NCI-H1694 treated with DMSO at 0.1 percent for 48 hours (cell line): ENCODE data around the gene FAM180A.
"Not testable (repeated sequence)": the region's sequence is repeated elsewhere in the genome, so short reads cannot be mapped to it uniquely, and the experiment has no call there.

Experiments
- DNase-seq: peaks from one replicate; lab custom pipeline; 2025; lab: John Stamatoyannopoulos, UW

Gene FAM180A

DNA sequence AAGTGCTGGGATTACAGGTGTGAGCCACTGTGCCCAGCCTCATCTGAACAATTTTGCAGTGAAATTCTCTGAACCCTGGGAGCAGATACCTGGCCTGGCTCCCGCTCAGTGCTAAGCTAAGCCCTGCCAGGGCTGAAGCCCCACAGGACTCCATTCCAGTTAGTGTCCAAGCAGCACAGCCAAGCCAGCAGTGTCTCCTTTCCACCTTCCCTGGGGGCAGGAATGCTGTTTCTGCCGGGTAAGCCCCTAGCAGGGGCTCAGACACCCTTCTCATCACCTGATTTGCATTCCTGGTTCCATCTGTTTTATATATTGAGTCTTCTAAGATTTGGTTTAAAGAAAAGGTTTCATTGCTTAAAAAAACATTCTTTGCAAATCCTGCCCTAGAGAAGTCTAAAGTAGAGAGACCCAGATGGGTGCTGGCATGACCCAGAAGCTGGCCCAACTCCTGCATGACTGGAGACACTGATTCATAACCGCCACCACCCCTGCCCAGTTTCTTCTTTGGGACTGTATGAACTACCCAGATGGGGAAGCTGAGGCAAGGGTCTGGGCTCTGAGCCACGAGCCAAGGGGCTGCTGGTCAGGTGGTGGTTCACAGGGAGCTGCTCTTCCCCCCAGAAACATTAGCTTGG, 34.7 kb downstream of the FAM180A start:
- DNase-seq, result no peak

DNA sequence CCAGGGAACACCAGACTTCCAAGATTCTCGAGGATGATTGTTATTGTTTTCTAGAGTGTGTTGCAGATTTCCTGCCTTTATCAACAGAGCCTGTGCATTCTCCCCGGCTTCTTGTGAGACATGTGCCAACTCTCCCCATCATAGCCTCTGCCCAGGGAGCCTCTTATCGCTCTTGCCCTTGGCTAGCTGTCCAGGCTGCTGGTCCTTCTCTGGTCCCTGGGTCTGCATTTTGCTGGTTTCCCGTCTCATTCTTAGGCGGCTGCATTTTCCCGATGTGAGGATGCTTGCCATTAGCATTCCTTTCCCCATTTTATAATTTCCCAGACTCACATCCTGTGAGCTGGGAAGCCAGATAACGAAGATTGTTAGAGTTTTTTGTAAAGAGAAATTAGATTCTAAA, 35.8 kb downstream of the FAM180A start:
- DNase-seq, result no peak

DNA sequence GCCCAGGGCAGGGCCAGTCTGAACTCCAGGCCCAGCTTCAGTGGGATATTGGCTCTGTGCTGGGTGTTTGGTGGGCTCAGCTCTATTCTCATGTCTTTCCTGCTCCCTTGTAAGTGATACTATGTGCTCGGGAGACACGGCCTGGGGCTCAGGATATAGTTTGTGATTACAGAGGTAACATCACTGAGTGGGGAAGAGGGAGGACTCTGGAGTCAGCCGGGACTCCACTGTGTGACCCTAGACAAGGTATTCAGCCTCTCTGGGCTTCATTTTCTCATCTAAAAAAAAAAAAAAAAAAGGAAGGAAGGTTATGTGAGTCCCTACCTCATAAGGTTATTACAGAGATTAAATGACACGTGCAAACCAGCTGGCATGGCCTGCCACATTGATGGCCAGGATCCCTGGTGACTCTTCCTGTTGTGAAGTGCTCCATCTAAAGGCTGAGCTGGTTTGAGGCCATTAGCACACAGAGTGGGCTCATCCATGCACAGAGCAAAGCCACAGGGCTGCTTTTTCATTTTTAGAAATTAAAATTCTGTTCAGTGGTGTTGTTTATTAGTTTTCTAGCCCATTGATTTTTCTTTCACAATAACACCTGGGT, 36.3 kb downstream of the FAM180A start:
- DNase-seq, result peak; percentile 45

DNA sequence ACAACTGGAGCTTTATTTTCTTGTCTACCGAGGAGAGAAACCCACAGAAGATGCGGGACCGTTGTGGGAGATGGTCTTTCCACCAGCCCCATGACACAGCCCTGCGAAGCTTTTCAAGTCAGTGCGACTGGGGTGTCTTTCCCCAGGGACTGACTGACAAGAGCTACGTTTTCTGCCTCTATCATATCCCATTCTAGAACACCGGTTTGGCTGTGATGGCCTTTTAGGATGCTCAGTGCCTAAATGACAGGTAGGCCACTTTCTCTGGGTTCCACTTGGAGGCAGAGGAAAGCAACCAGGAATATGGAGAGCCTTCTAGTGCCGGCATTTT, 37.5 kb downstream of the FAM180A start:
- DNase-seq, result no peak

DNA sequence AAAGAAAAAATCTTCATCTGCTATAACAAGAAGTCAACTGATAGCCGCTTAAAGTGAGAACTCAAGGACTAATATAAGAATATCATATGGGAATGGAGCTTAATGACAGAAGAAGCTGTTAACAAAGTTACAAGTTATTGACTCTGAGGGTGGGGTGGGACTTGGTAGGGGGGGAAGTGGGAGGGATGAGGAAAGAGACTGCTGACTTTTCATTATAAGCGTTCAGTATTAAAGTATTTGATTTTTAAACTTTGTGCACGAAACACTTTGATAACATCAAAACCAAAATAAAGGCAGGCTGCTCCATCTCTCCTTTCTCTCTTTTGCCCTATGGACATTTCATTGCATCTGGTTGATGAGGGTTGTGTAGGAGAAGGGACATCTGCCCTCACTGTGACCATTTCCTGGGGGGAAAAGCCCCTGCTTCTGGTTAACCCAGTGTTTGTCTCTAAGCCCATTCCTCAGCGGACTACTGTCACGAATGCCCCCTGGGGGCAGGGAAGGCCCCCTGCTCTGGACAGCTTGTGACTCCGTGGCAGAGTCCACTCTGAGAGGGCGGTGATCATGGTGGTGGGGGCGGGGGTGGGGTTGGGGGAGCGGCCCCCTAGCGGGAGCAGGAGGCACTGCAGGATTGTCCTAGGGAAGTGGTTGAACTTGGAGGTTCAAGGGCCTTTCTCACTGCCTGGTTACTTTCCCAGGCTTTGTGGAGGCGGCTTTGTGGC, 38.0 kb downstream of the FAM180A start:
- no peak for DNase-seq

DNA sequence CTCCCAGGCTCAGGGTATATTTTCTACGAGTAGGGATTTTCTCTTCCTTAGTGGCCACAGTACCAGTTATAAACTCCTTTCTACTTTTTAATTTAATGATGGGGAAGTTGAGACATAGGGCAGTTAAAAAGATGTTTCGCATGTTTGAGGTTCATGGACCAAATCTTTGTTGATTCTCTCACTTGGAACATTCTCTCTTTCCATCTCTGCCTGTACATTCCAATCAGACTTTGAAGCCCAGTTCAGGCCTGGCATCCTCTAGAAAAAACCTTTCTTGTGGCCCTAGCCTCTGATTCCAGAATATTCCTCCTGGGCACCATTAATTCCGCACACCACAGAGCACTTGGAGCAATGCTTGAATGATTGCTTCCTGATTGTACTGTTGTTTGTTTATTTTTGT, 39.1 kb downstream of the FAM180A start:
- no peak for DNase-seq

DNA sequence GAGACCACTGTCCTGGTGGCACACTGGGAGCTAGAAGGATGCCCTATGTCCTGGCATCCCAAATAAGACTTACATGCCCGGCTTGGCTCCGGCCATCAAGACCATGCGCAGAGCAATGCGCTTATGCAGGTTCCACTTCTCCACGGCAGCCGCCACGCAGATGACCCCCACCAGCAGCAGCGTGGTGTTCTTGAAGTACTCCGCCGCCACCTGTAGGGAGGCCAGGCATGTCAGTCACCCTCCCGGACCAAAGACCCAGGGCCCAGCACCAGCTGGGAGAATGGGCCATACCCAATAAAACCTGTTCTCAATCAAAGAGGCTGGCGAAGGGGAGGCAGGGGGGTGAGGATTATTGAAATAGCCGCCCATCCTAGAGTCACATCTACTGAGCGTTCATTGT, 40.6 kb downstream of the FAM180A start:
- DNase-seq, result no peak

DNA sequence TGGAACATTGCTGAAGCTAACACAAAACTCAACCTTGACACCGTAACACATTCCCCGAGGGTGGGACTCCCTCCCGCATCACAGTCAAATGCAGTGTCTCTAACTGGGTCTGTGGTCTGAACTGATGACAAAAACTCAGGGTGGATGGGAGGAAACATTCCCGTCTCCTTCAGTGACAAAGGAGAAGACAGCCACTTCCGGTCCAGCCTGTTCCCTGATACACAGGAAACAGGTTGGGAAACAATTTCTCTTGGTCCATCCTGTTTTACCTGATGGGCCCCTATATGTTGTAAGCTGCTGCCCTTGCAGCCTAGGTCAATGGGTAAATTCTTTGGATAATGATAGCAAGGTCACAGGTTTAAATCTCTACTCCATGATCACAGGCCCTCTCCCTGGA, 41.0 kb downstream of the FAM180A start:
- no peak for DNase-seq

DNA sequence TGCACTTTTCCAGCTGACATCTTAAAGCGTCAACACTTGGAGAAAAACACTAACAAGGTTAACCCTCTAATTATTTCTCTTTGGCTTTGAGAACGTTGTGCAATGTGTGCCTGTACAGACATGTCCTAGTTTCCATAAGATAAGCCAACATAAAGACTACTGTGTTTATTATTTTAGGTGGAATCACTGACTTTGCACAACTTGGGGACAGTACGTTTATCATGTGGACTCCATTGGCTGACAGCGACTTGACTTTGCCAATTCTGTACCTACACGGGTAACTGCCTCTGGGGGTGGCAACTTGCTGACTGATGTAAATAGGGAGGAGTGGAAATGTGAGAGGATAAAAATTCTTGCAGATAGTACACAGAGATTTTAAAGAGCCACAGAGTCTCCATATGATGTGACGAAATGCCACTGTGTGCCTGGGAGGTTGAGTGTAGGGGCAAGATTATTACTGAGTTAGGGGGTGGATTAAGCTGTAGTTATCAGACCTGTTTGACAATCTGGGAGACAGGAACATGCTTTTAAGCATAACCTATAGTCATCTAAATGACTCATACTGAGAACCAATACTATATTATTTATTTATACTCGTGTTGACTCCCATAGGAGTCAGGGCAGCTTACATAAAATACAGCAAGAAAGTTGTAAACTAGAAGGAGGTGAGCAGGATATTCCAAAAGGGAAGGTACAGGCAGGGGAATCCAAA, 41.6 kb downstream of the FAM180A start:
- no peak for DNase-seq

DNA sequence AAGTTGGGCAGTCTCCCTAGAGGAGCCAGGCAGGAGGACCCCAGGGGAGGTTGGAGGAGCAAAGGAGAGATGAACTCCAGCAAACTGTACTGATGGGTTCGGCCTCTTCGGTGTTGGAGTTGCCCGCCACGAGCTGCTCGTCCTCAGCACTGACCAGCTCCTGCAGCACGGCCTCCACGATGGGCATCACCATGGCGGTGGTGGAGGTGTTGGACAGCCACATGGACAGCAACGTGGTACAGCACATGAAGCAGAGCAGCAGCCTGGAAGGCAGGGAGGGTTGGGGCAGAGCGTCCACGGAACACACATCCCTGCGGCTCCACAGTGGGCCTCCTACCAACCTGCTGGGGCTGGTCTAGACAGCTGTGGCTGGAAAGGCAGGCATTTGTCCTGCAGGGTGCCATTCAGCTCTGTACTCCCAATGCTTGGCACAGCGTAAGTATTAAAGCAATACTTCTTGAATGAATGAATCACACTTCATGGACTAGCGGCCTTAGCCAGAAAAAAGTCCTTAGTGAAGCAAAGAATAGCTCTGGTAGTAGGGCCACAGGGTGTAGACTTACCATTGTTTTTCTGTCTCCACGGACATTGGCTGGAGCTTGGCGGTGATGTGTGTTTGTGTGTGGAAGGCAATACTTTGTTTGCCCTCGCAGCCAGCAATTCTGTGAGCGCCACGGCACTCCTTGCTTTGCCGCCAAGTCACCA, 42.4 kb downstream of the FAM180A start:
- DNase-seq, result no peak

DNA sequence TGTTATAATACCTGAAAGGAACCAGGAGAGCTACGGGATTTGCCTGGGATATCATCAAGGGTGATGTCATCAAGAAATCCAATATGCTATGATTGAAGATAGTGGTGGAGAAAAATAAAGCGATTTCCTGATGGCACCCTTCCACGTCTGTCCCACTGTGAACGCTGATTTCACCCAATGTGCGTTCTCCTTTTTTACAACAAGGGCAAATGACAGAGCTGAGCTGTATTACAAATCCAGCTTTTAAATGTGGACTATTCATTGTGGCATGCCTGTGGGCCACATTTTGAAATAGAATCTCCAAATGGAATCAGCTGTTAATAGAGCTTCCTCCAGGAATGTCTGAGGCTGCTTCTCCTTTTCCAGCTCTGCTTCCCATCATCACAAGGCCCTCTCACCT, 43.9 kb downstream of the FAM180A start:
- no peak for DNase-seq

DNA sequence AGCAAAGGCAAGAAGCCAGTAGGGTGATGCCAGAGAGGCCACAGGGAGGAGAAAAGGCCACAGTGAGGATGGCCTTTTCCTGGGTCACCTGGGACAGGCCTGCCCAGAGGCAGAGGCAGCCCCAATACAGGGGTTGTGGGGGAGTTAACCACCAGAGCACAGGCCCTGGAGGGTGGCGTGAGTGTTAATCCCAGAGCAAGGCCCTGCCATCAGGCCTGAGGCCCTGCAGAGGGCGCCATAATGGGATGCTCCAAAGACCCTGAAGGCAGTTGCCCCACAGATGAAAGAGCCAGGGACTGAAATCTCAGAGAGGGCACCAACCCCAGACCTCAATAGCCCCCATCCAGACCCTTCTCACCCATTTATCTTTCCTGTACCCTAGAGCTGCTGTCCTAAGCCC, 44.5 kb downstream of the FAM180A start:
- DNase-seq, result no peak

DNA sequence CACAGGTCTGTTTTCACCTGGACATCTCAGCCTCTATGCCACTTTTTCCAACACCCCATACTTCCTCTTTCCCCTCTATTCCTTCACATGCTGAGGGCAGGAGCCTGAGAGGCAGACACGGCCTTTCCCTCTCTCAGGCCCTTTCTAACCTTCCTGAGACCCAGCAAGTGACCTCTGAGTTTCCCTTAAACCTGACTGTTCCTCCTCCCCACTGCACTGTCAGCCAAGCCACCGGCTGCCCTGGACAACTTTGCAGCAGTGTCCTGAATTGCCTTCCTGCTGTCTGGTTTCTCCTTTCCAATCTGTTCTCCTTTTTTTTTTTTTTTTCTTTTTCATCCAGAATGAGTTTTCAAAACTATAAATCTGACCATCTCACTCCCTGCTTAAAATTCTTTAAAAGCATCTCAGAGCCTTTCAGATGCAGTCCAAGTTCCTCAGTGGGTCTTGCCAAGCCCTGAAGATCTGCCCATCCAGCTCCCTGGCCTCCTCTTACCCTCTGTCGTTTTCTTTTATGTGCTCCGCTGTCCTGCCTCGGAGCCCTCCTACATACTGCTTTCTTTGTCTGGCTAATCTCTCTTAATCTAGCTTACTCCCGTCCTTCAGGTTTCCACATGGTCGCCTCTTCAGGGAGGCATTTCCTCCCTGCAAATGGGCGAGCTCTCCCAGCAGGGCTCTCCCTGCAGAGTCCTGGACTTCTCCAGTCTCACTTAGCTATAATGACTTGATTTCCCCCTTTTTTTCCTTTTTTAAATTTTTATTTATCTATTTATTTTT, 51.1 kb downstream of the FAM180A start:
- no peak for DNase-seq

DNA sequence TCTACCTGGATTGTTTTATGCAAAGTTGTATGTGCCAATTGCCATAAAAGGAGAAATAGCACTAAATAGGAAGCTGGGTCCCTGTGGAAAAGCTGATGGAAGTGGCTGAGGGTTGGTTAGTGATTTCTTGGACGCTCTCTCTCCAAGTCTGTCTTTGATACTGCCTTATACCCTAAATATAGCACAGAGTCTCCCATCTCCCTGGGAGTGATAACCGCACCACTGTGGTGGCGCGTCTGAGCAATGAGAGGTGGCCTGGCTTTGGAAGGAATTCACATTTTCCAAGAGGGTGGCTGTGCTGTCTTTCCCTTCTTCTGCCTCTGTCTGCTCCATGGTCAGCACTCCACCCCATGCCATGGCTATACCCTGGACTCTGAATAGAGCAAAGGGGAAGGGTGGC, 55.1 kb downstream of the FAM180A start:
- DNase-seq, result no peak

DNA sequence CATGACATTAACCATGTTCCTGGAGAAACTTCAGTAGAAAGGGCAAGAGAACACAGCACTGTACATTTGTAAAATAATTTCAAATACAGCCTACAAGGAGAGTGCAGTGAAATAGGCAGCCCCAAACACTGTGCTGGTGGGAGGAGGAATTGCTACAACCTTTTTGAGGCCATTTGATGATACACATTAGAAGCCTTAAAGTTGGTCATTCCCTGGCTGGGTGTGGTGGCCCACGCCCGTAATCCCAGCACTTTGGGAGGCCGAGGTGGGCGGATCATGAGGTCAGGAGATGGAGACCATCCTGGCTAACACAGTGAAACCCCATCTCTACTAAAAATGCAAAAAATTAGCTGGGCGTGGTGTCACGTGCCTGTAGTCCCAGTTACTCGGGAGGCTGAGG, 56.0 kb downstream of the FAM180A start:
- DNase-seq, result not testable (repeated sequence)

DNA sequence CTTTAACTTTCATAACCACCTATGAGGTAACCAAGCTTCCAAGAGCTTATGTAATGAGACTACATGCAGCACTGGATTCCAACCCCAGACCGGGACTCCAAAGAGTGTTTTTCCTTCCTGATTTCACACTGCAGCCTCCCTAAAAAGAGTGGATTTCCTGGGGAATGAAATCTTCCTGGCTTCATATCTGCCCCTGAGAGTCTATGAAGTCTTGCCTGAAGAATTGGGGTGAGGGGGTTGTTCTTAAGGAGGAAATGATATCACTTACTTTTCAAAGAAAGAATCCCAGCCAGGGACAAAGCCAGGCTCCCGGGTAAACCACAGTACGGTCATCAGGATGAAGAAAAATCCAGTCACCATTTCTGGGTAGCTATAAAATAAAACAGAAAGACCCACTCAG, 56.6 kb downstream of the FAM180A start:
- DNase-seq, result no peak

DNA sequence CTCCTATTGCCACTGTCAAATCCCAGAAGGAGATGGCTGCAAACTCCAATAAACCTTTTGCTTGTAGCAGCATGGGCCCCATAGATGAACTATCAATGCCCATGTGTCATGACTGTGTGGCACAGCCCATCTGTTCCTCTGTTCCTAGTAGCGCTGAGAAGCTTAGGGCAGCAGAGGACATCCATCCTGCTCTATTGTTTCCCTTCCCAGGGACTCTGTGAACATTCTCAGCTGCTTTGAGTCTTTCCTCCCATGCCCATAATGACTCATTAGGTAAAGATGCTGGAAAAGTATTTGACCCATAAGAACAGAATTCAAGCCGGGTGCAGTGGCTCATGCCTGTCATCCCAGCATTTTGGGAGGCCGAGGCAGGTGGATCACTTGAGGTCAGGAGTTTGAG, 58.0 kb downstream of the FAM180A start:
- DNase-seq, result no peak

DNA sequence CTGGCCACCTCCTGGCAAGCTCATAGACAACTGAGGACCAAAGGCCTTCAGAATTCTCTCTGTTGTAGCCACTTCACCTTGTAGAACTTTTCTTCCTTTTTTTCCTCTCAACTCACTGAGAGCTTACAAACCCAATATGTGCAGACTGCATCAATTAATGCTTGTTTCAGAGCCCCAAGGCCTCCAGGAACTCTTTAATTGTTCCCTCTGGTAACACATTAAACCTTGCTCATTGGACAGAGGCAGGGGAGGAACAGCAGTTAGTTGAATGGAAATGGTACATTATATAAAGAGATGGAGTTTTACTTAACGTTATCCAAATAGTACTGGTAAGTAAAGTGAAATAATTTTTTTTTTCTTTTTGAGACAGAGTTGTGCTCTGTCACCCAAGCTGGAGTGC, 61.1 kb downstream of the FAM180A start:
- no peak for DNase-seq

DNA sequence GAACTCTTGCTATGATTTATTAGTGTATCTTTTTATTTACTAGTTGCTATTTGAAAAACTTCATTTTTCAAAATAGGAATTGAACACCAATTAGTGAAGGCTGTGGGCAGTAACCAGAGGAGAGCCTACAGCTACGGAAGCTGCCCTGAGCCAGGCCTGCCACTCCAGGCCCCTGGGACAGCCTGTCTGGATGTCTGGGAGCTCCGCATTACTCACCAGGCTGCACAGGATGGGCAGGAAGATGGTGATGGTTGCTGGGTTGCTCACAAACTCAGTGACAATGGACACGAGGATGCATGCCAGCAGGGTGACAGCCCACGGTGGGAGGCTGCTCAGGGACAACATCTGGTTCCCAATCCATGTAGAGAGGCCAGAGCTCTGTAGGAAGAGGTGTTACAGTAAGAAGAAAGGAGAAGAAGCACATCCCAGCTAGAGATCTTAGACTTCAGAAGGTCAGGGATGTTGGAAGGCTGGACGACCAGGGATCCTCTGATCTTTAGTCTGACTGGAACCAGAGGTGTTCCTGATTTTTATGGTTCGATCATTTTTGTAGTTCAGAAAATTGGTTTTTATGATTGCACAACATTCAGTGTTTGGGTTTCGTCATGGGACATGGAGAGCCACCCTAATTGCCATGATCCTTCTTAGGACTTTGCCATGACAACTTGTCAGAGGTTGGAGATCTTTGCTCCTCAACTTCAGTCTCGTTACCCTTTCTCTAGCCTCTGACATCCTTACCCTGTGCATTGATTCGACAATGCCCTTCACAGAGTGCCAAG, 63.1 kb downstream of the FAM180A start:
- no peak for DNase-seq

DNA sequence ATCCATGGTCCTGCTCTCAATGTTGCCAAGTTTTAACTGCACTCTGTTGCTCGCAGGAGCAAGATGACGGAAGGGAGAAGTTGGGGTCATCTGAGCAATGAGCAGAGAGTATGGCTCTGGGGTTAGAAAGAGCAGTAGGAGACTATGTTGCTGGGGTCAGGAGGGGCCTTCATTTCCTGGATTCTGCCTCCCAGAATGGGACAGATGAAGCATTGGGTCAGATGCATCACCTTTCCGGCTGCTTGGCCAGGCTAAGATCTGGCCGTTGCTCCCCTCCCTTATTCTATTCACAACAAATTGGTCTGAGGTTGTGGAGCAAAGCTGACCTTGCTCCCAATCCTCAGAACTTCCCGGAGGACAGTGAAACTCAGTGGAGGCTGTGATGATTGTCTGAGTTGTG, 63.9 kb downstream of the FAM180A start:
- DNase-seq, result no peak

DNA sequence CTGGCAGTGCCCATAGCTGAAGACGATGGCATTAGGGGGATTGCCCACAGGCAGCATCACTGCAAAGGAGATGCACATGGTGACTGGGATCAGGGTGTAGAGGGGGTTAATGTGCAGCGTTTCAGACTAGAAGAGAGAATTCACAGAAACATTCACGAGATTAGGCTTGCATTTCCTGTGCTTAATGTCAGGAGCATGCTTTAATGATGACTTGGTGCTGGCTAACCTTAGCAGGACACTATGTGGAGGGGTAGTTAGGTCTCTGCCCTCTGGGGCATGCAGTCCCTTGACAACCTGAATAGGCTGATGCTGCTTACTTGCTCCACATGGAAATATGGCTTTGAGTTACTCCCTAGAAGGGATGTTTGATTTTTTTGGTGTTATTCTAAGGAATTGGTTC, 64.5 kb downstream of the FAM180A start:
- no peak for DNase-seq
